Measurements from ENCODE around the gene LCAT. TPM values are rescaled to one million over a fixed set of nuclear protein-coding genes. Genes with fewer than 3 reads are reported as not detected.
A peak's percentile ranks its signal among the peaks of the same experiment; 100 is the strongest.

The LCAT gene
- total and polyA plus RNA-seq, 9 of the 15 experiments (the other 6 are each of a cell fraction or from before 2014, with no cell fraction given), result 0.46 to 21.0 (median 5.0) TPM

DNA sequence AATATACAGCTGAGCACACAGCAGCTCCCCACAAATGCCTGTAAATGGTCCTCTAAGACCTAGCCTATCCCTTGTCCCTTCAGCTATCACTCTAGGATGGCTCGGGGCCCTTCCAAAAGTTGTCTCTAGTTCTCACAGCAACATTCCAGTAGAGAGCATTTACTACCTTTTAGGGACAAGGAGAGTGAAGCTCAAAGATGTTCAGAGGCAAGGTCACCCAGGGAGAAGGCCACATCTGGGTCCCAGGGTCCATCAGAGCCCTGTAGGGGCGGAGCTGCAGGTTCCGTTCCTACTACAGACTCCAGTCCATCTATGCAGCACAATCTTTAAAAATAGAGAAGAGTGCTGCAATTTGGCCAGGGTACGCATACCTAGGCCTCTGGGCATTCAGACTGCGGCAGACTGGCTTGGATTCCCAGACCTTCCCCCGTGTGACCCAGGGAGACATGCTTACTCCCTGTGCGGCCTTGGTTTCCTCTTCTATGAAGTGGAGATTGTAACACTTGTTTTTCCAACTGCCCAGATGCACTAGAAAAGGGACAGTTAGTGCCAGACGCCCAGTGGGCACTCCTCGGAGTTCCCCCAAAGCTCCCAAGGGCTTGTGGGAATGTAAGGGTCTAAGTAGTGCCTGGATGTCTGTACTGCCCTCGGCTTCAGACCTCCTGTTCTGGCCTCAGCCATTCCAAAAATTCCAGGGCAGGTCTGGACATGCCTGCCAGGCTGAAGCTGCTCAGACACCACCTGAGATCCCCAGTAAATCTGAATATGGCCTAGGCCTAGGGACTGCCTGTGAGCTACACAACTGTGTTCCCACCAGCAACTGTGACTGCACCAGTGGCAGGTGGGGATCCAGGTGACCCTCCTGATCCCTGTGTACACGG, 22.0 kb upstream of the LCAT start:
- Histone ChIP-seq H2AFZ (ENCODE audit: low read depth, low read length) (no peak overlapping the region), H3K9me1 (ENCODE audit: control insufficient read depth, insufficient read depth, low read length) (peaks cover 8% of the 10 kb centered on the region), H3K27ac (ENCODE audit: extremely low read depth, low read depth, low read length) (0 out of 3 replicates have a peak overlapping the region, but pooled peaks have one; percentile 3), H3K9ac (ENCODE audit: insufficient read depth in 1 of 2, low read depth in 2 of 2, low read length in 2 of 2) (peak overlapping the region in 1 of 2 experiments; percentile 94; a peak in 2 of 4 replicates), H4K20me1 (replicated peaks; ENCODE audit: control insufficient read depth, insufficient read depth, low read length) (peaks cover 23% of the 10 kb centered on the region), H3K36me3 (ENCODE audit: control insufficient read depth, insufficient read depth, low read length) (peaks cover 44% of the 10 kb centered on the region; the same call in 2 of the 3 replicates), H3K9me3 (replicated peaks; ENCODE audit: control insufficient read depth, insufficient read depth, low read depth, low read length) (no peaks in the 10 kb centered on the region), H3K27me3 (ENCODE audit: control insufficient read depth in 2 of 2, insufficient read depth in 2 of 2, low read length in 2 of 2) (no peaks in the 10 kb centered on the region), H3K79me2 (ENCODE audit: control insufficient read depth, insufficient read depth, low read length) (peaks cover 28% of the 10 kb centered on the region), H3K4me3 (no peak overlapping the region), H3K4me2 (ENCODE audit: insufficient read depth, low read length) (no peak overlapping the region; the same call in 1 of the 2 replicates), H3K4me1 (replicated peaks in 1 of 2; ENCODE audit: control insufficient read depth in 2 of 2, insufficient read depth in 2 of 2, low read length in 2 of 2) (peaks cover 23 to 56% of the 10 kb centered on the region in 2 experiments; a peak in 4 of 5 replicates)
- POLR2A ChIA-PET, result interaction anchor here (1.1 to 1.8 kb wide), 4 partner anchors 17 to 120 kb away, joined by 3 to 9 read pairs (median 4); partner anchors contain the start of genes LCAT and NUTF2
- intact Hi-C loops (cut with micrococcal nuclease), result no loop called here
- DNase-seq (ENCODE audit: extremely low read depth in 1 of 4, low spot score in 3 of 4) (no peak), FAIRE-seq (no peak), ATAC-seq (no peak)
- BruUV-seq (replicated peaks), result no TSS peak
- WGBS (ENCODE audit: insufficient coverage, low coverage, missing lambda C conversion rate), result 87% methylated on average over 11 of the region's 11 CpGs
- in situ Hi-C loops (cut with MboI), result no loop called here
- CTCF ChIA-PET (ENCODE audit: low intra/inter-chr PET ratio), result no interaction called here
- TF ChIP-seq, protein P1, sequence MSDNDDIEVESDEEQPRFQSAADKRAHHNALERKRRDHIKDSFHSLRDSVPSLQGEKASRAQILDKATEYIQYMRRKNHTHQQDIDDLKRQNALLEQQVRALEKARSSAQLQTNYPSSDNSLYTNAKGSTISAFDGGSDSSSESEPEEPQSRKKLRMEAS (CRISPR knock-in tag; IDR thresholded peaks at IDR 0.05), result no peak
- TF ChIP-seq ZNF174 (CRISPR knock-in tag; IDR thresholded peaks at IDR 0.05) (no peak), MEF2A (IDR thresholded peaks at IDR 0.05; ENCODE audit: control insufficient read depth, low read depth, low read length) (no peak), RNF2 (IDR thresholded peaks at IDR 0.05) (no peak), ETV6 (IDR thresholded peaks at IDR 0.05; ENCODE audit: borderline replicate concordance in 1 of 2, low read depth in 2 of 2, low read length in 1 of 2) (no peak), ETV6 (CRISPR knock-in tag; IDR thresholded peaks at IDR 0.05; ENCODE audit: borderline replicate concordance) (no peak), ZNF717 (CRISPR knock-in tag; IDR thresholded peaks at IDR 0.05) (no peak), SMAD3 (CRISPR knock-in tag; conservative IDR thresholded peaks at IDR 0.05) (no peak), ARNT (IDR thresholded peaks at IDR 0.05) (no peak), ZNF134 (CRISPR knock-in tag; conservative IDR thresholded peaks at IDR 0.05) (no peak)
- TF ChIP-seq, protein P2, sequence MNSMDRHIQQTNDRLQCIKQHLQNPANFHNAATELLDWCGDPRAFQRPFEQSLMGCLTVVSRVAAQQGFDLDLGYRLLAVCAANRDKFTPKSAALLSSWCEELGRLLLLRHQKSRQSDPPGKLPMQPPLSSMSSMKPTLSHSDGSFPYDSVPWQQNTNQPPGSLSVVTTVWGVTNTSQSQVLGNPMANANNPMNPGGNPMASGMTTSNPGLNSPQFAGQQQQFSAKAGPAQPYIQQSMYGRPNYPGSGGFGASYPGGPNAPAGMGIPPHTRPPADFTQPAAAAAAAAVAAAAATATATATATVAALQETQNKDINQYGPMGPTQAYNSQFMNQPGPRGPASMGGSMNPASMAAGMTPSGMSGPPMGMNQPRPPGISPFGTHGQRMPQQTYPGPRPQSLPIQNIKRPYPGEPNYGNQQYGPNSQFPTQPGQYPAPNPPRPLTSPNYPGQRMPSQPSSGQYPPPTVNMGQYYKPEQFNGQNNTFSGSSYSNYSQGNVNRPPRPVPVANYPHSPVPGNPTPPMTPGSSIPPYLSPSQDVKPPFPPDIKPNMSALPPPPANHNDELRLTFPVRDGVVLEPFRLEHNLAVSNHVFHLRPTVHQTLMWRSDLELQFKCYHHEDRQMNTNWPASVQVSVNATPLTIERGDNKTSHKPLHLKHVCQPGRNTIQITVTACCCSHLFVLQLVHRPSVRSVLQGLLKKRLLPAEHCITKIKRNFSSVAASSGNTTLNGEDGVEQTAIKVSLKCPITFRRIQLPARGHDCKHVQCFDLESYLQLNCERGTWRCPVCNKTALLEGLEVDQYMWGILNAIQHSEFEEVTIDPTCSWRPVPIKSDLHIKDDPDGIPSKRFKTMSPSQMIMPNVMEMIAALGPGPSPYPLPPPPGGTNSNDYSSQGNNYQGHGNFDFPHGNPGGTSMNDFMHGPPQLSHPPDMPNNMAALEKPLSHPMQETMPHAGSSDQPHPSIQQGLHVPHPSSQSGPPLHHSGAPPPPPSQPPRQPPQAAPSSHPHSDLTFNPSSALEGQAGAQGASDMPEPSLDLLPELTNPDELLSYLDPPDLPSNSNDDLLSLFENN (IDR thresholded peaks at IDR 0.05; ENCODE audit: low read depth in 2 of 2, low read length in 2 of 2), result no peak
- TF ChIP-seq, protein P3, sequence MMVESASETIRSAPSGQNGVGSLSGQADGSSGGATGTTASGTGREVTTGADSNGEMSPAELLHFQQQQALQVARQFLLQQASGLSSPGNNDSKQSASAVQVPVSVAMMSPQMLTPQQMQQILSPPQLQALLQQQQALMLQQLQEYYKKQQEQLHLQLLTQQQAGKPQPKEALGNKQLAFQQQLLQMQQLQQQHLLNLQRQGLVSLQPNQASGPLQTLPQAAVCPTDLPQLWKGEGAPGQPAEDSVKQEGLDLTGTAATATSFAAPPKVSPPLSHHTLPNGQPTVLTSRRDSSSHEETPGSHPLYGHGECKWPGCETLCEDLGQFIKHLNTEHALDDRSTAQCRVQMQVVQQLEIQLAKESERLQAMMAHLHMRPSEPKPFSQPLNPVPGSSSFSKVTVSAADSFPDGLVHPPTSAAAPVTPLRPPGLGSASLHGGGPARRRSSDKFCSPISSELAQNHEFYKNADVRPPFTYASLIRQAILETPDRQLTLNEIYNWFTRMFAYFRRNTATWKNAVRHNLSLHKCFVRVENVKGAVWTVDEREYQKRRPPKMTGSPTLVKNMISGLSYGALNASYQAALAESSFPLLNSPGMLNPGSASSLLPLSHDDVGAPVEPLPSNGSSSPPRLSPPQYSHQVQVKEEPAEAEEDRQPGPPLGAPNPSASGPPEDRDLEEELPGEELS (CRISPR knock-in tag; IDR thresholded peaks at IDR 0.05; ENCODE audit: borderline replicate concordance), result no peak
- TF ChIP-seq, protein P4, sequence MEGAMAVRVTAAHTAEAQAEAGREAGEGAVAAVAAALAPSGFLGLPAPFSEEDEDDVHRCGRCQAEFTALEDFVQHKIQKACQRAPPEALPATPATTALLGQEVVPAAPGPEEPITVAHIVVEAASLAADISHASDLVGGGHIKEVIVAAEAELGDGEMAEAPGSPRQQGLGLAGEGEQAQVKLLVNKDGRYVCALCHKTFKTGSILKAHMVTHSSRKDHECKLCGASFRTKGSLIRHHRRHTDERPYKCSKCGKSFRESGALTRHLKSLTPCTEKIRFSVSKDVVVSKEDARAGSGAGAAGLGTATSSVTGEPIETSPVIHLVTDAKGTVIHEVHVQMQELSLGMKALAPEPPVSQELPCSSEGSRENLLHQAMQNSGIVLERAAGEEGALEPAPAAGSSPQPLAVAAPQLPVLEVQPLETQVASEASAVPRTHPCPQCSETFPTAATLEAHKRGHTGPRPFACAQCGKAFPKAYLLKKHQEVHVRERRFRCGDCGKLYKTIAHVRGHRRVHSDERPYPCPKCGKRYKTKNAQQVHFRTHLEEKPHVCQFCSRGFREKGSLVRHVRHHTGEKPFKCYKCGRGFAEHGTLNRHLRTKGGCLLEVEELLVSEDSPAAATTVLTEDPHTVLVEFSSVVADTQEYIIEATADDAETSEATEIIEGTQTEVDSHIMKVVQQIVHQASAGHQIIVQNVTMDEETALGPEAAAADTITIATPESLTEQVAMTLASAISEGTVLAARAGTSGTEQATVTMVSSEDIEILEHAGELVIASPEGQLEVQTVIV (CRISPR knock-in tag; IDR thresholded peaks at IDR 0.05; ENCODE audit: borderline replicate concordance), result no peak
